Prostate gland (tissue), 2 donors: ENCODE data around the gene NUDT7. TPM values are rescaled to one million over a fixed set of nuclear protein-coding genes. Genes with fewer than 3 reads are reported as not detected.

Source experiments
- DNase-seq: peaks from one replicate; pipeline ENCODE4 v3.0.0-alpha.2; 2019; ENCODE audit warnings: low spot score
- H3K27ac ChIP-seq, 2 donors: fragments of 200-600 bp; sonication (generic); 2 replicates each; pipeline ENCODE4 v1.5.1; 2017 to 2019
- H3K27me3 ChIP-seq: fragments of 200-600 bp; sonication (generic); replicated peaks from 2 replicates; pipeline ENCODE4 v1.5.1; 2019; ENCODE audit not compliant: insufficient read depth
- H3K36me3 ChIP-seq, 2 donors: fragments of 200-600 bp; sonication (generic); 1 replicate in 1 of 2; 2 replicates in 1 of 2; pipeline versions ENCODE4 v1.5.1 to v1.8.1; 2017 to 2019
- H3K4me1 ChIP-seq: fragments of 200-600 bp; sonication (generic); replicated peaks from 2 replicates; pipeline ENCODE4 v1.5.1; 2019
- H3K4me3 ChIP-seq, 2 donors: fragments of 200-600 bp; sonication (generic); 2 replicates each; pipeline ENCODE4 v1.5.1; 2017 to 2019
- H3K9me3 ChIP-seq: fragments of 200-600 bp; sonication (generic); 2 replicates; pipeline ENCODE4 v1.5.1; 2017
- CTCF ChIP-seq, 4 experiments: fragments of 200-600 bp in 2 of 4; fragments of 450-650 bp in 2 of 4; sonication (generic) in 2 of 4; IDR thresholded peaks; 1 replicate in 3 of 4; 2 replicates in 1 of 4; pipeline ENCODE4 v1.5.1; 2016 to 2019; ENCODE audit warnings: antibody characterized with exemption in 4 of 4, mild to moderate bottlenecking in 2 of 4, moderate library complexity in 2 of 4
- POLR2A ChIP-seq: fragments of 450-650 bp; IDR thresholded peaks from one replicate; pipeline ENCODE4 v1.6.1; 2016; ENCODE audit warnings: antibody characterized with exemption, mild to moderate bottlenecking
- POLR2AphosphoS5 ChIP-seq: sonication (generic); formaldehyde crosslinking; IDR thresholded peaks from one replicate; pipeline ENCODE4 v1.6.1; 2017; ENCODE audit warnings: antibody characterized with exemption
- WGBS: methylation state at CpG from one replicate; pipeline ENCODE4 v1.1.5; 2018; 5-methylcytosine and 5-hydroxymethylcytosine counted together
- intact Hi-C: fragments of 100-400 bp; cut with DNase I; formaldehyde crosslinking; loops from one replicate; pipeline ENCODE4 v1.14.2; 2022
- total RNA-seq, 2 donors: library from RNA; depleted of rRNA; stranded (reverse); fragments of >200 nt; gene quantifications; one replicate each; pipeline ENCODE4 v1.1.0, GENCODE V29; 2016

The NUDT7 gene
- total RNA-seq, 2 donors from 2014 or later, result 18.7 to 20.0 TPM

- no peak overlapping the region for H3K27ac ChIP-seq
- no peaks in the 10 kb centered on the region for H3K36me3 ChIP-seq
- H3K9me3 ChIP-seq, result no peaks in the 10 kb centered on the region
- no peak for DNase-seq
- no peaks in the 10 kb centered on the region for H3K27me3 ChIP-seq
- intact Hi-C loops, result no loop called here
- TF ChIP-seq POLR2AphosphoS5, result no peak
- no peak for TF ChIP-seq CTCF (IDR thresholded peaks at IDR 0.05)
- no peak for TF ChIP-seq POLR2A
- no peak overlapping the region for H3K4me3 ChIP-seq
- H3K4me1 ChIP-seq, result no peaks in the 10 kb centered on the region
- 50% methylated on average over 1 of the region's 1 CpG for WGBS
Measured at GRCh38 chr16:77745972-77746371, 23.7 kb downstream of the NUDT7 start.

DNA sequence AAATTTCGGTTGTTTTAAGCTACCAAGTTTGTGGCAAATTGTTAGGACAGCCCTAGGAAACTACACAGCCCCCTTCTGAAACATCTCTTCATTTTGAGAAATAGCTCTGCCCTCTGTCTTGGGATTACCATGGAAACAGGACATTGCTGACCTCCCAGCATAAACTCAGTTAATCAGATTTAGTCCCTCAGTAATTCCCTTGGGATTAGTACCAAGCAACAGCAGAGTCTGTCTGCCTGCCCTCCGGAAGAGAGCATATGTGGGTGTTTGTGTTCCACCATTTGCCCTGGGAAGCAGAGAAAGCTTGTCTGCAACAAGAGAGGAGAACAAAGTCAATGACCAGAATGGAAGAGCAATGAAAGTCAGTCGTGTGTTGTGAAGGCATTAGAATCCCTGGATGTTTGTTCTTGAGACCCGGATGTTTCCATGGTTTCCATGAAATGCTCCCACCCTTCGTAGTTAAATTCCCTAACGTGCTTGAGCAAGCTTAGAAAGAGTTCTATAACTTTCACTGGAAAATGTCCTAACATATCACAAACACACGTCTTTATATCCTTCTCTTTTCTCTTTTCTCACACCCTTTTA is 26.2 kb downstream of the NUDT7 start:
- intact Hi-C loops, result no loop called here
- Histone ChIP-seq H3K9me3 (no peaks in the 10 kb centered on the region), H3K27me3 (no peaks in the 10 kb centered on the region), H3K36me3 (no peaks in the 10 kb centered on the region), H3K4me3 (no peak overlapping the region), H3K27ac (no peak overlapping the region), H3K4me1 (no peaks in the 10 kb centered on the region)
- no peak for TF ChIP-seq POLR2A
- DNase-seq, result no peak
- 50% methylated on average over 7 of the region's 7 CpGs for WGBS

GRCh38 chr16:77749415-77749814 is 27.1 kb downstream of the NUDT7 start:
- Histone ChIP-seq H3K36me3 (no peaks in the 10 kb centered on the region), H3K4me3 (no peak overlapping the region), H3K27me3 (no peaks in the 10 kb centered on the region), H3K27ac (no peak overlapping the region), H3K9me3 (no peaks in the 10 kb centered on the region), H3K4me1 (no peaks in the 10 kb centered on the region)
- DNase-seq, result no peak
- intact Hi-C loops, result no loop called here
- 100% methylated on average over 1 of the region's 1 CpG for WGBS
- TF ChIP-seq POLR2AphosphoS5 (no peak), CTCF (IDR thresholded peaks at IDR 0.05) (no peak), POLR2A (no peak)

DNA sequence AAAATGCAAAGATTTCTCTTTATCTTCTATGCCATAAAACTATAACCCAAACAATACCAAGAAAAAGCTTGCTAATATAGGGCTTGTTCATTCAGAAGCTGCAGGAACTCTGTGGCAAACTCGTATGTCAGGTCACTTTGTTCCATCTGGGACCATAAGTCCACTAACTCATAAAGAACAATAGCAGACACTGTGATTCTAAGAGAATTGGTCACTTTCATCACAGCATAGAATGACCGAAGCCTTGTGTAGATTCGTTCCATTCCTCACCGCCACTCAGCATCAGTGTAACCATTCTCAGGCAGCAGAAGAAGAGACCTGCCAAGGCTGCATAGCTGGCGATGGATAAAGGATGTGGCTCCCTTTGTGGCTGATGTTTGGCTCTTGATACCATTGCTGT is 35.7 kb downstream of the NUDT7 start:
- Histone ChIP-seq H3K36me3 (no peaks in the 10 kb centered on the region), H3K27me3 (no peaks in the 10 kb centered on the region), H3K9me3 (no peaks in the 10 kb centered on the region), H3K4me1 (no peaks in the 10 kb centered on the region), H3K4me3 (no peak overlapping the region), H3K27ac (no peak overlapping the region)
- intact Hi-C loops, result no loop called here
- 89% methylated on average over 5 of the region's 5 CpGs for WGBS
- DNase-seq, result no peak
- TF ChIP-seq CTCF (IDR thresholded peaks at IDR 0.05), result no peak
- no peak for TF ChIP-seq POLR2AphosphoS5
- no peak for TF ChIP-seq POLR2A

DNA sequence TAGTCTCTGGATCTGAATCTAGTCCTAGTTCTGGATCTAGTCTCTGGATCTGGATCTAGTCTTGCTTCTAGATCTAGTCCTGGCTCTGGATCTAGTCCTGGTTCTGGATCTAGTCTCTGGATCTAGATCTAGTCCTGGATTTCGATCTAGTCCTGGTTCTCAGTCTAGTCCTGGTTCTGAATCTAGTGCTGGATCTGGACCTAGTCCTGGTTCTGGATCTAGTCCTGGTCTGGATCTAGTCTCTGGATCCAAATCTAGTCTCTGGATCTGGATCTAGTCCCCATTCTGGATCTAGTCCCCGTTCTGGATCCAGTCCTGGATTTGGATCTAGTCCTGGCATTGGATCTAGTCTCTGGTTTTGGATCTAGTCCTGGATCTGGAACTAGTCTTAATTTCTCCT is 36.2 kb downstream of the NUDT7 start:
- TF ChIP-seq CTCF (IDR thresholded peaks at IDR 0.05) (no peak), POLR2AphosphoS5 (no peak), POLR2A (no peak)
- H3K4me1 ChIP-seq, result no peaks in the 10 kb centered on the region
- no peak for DNase-seq
- no peak overlapping the region for H3K27ac ChIP-seq
- no peaks in the 10 kb centered on the region for H3K27me3 ChIP-seq
- WGBS, result 87% methylated on average over 2 of the region's 2 CpGs
- no peaks in the 10 kb centered on the region for H3K9me3 ChIP-seq
- H3K4me3 ChIP-seq, result no peak overlapping the region
- intact Hi-C loops, result no loop called here
- no peaks in the 10 kb centered on the region for H3K36me3 ChIP-seq
